Measurements from ENCODE around the gene NT5M. TPM values are rescaled to one million over a fixed set of nuclear protein-coding genes. Genes with fewer than 3 reads are reported as not detected.
A peak's percentile ranks its signal among the peaks of the same experiment; 100 is the strongest.

Gene NT5M
- polyA plus RNA-seq, 2 of the 4 experiments (the other 2 are of a cell fraction), result 5.3 to 5.9 TPM

- Histone ChIP-seq H3K27ac (no peak overlapping the region), H3K4me1 (no peaks in the 10 kb centered on the region), H3K9me3 (no peaks in the 10 kb centered on the region), H3K4me2 (no peak overlapping the region), H3K4me3 (no peak overlapping the region)
- FAIRE-seq, result no peak
- 77% methylated on average over 5 of the region's 5 CpGs for WGBS (ENCODE audit: missing lambda C conversion rate)
- ChIA-PET POLR2A (no interaction called here), CTCF (interaction anchor here (0.7 to 4.4 kb wide), 5 partner anchors 11 to 315 kb away, joined by 3 to 16 read pairs (median 4); no protein-coding TSS in a partner anchor)
- no peak for ATAC-seq
- TF ChIP-seq HDAC2 (IDR thresholded peaks at IDR 0.05) (no peak), SMC3 (IDR thresholded peaks at IDR 0.05) (no peak), CTCF (IDR thresholded peaks at IDR 0.05) (no peak), GATA3 (IDR thresholded peaks at IDR 0.05; ENCODE audit: borderline replicate concordance) (no peak), POLR2A (IDR thresholded peaks at IDR 0.05; ENCODE audit: low read length) (no peak)
- DNase-seq (ENCODE audit: low read depth in 1 of 2, low spot score in 1 of 2), result no peak
Observed at GRCh38 chr17:17314501-17315071, 11.4 kb downstream of the NT5M start.

- POLR2A ChIA-PET, result no interaction called here
- H3K4me2 ChIP-seq, result no peak overlapping the region
- ATAC-seq, result no peak
- H3K27ac ChIP-seq, result no peak overlapping the region
- no peaks in the 10 kb centered on the region for H3K4me1 ChIP-seq
- TF ChIP-seq, protein P1, sequence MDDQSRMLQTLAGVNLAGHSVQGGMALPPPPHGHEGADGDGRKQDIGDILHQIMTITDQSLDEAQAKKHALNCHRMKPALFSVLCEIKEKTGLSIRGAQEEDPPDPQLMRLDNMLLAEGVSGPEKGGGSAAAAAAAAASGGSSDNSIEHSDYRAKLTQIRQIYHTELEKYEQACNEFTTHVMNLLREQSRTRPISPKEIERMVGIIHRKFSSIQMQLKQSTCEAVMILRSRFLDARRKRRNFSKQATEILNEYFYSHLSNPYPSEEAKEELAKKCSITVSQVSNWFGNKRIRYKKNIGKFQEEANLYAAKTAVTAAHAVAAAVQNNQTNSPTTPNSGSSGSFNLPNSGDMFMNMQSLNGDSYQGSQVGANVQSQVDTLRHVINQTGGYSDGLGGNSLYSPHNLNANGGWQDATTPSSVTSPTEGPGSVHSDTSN (IDR thresholded peaks at IDR 0.05), result no peak
- TF ChIP-seq MAX (IDR thresholded peaks at IDR 0.05) (no peak), RARB (CRISPR knock-in tag; IDR thresholded peaks at IDR 0.05) (no peak), NR3C1 (IDR thresholded peaks at IDR 0.05) (no peak), HOXA7 (CRISPR knock-in tag; IDR thresholded peaks at IDR 0.05) (no peak), ESRRA (IDR thresholded peaks at IDR 0.05; ENCODE audit: borderline replicate concordance, low read length) (no peak), HOXB5 (CRISPR knock-in tag; IDR thresholded peaks at IDR 0.05) (no peak), ELK1 (IDR thresholded peaks at IDR 0.05; ENCODE audit: low read depth, low read length) (no peak), RFX5 (IDR thresholded peaks at IDR 0.05) (no peak), ZNF302 (CRISPR knock-in tag; IDR thresholded peaks at IDR 0.05) (no peak), EP300 (IDR thresholded peaks at IDR 0.05) (no peak), JUN (IDR thresholded peaks at IDR 0.05) (no peak), KDM1A (IDR thresholded peaks at IDR 0.05; ENCODE audit: low read depth) (no peak)
- TF ChIP-seq, protein P2, sequence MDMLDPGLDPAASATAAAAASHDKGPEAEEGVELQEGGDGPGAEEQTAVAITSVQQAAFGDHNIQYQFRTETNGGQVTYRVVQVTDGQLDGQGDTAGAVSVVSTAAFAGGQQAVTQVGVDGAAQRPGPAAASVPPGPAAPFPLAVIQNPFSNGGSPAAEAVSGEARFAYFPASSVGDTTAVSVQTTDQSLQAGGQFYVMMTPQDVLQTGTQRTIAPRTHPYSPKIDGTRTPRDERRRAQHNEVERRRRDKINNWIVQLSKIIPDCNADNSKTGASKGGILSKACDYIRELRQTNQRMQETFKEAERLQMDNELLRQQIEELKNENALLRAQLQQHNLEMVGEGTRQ (IDR thresholded peaks at IDR 0.05), result no peak
- TF ChIP-seq, protein P3, sequence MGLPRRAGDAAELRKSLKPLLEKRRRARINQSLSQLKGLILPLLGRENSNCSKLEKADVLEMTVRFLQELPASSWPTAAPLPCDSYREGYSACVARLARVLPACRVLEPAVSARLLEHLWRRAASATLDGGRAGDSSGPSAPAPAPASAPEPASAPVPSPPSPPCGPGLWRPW (IDR thresholded peaks at IDR 0.05), result no peak
- TF ChIP-seq, protein P4, sequence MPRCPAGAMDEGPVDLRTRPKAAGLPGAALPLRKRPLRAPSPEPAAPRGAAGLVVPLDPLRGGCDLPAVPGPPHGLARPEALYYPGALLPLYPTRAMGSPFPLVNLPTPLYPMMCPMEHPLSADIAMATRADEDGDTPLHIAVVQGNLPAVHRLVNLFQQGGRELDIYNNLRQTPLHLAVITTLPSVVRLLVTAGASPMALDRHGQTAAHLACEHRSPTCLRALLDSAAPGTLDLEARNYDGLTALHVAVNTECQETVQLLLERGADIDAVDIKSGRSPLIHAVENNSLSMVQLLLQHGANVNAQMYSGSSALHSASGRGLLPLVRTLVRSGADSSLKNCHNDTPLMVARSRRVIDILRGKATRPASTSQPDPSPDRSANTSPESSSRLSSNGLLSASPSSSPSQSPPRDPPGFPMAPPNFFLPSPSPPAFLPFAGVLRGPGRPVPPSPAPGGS (IDR thresholded peaks at IDR 0.05), result no peak
- WGBS (ENCODE audit: missing lambda C conversion rate), result 89% methylated on average over 6 of the region's 6 CpGs
- H3K9me3 ChIP-seq, result no peaks in the 10 kb centered on the region
- no peak overlapping the region for H3K4me3 ChIP-seq
- peak; percentile 49 for FAIRE-seq
- CTCF ChIA-PET, result interaction anchor here (0.7 to 4.4 kb wide), 6 partner anchors 9 to 315 kb away, joined by 3 to 16 read pairs (median 5); no protein-coding TSS in a partner anchor
- DNase-seq (ENCODE audit: low read depth in 1 of 2, low spot score in 1 of 2), result no peak
Observed at GRCh38 chr17:17315142-17315821, 12.1 kb downstream of the NT5M start.
